Mesodermal cell (in vitro differentiated cells): Measurements from ENCODE around the gene SP6.

ENCODE experiments used
- H3K27ac ChIP-seq: 2 replicates; pipeline ENCODE4 v1.7.0; 2013; ENCODE audit warnings: mild to moderate bottlenecking, low read depth, low read length, moderate library complexity; ENCODE audit not compliant: severe bottlenecking
- H3K36me3 ChIP-seq: 2 replicates; pipeline ENCODE4 v1.7.1; 2013; ENCODE audit warnings: mild to moderate bottlenecking, low read length, moderate library complexity; ENCODE audit not compliant: control insufficient read depth, insufficient read depth
- H3K4me1 ChIP-seq: one replicate; pipeline ENCODE4 v1.7.1; 2013; ENCODE audit warnings: mild to moderate bottlenecking, low read length; ENCODE audit not compliant: insufficient read depth, control insufficient read depth, poor library complexity, severe bottlenecking
- H3K4me3 ChIP-seq: 2 replicates; pipeline ENCODE4 v1.7.0; 2013; ENCODE audit warnings: low read length, control low read depth, mild to moderate bottlenecking; ENCODE audit not compliant: insufficient read depth, poor library complexity, severe bottlenecking; ENCODE audit errors: extremely low read depth
- H3K9me3 ChIP-seq: 2 replicates; pipeline ENCODE4 v1.7.1; 2013; ENCODE audit warnings: mild to moderate bottlenecking, low read length, moderate library complexity; ENCODE audit not compliant: control insufficient read depth
- WGBS, 2 experiments: methylation state at CpG; one replicate each; pipeline ENCODE4 v1.1.5; 2013; ENCODE audit warnings: missing lambda C conversion rate in 2 of 2; ENCODE audit not compliant: insufficient coverage in 2 of 2; 5-methylcytosine and 5-hydroxymethylcytosine counted together

SP6 gene

DNA sequence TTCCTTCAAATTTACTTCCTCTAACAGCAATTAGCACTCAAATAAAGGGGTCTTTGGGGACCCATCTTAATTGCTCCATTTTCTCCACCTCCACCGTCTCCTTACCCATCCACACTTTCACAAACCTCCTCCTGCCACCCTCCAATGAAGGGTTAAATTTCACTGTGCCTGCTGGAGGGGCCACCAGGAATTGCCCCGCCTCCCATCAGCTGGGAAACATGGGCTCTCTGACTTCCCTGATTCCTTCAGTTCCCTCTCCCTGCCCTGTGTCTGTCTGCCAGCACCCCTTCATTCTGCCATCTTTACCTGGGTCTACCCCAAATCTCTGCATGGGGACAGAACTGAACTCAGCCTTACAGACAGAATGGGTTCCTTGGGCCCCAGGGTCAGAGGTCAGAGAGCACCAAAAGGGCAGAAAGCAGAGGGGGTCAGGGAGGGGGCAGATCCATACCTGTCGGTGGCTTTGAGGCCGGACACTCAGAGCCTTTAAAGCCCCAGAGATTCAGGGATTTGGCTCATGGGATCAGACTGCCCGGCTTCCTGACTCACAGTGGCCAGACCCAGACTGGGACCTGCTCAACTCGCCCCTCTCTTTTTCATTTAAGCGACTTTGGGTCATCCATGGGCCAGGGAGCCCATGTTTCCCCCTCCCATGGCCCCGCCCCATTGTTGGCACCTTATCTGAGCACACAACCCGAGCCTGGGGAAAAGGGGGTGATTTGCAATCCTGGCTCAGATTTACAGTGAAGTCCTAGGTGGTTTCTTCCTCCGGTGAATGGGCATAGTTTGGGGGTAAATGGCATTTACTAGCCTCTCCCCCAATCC is 27.5 kb upstream of the SP6 start:
- Histone ChIP-seq H3K36me3 (no peaks in the 10 kb centered on the region), H3K4me1 (peaks cover 46% of the 10 kb centered on the region), H3K27ac (peak overlapping the region; percentile 6), H3K4me3 (no peak overlapping the region), H3K9me3 (no peaks in the 10 kb centered on the region)
- 58 to 63% methylated on average over 5 to 6 of the region's 10 CpGs for WGBS, 2 experiments

DNA sequence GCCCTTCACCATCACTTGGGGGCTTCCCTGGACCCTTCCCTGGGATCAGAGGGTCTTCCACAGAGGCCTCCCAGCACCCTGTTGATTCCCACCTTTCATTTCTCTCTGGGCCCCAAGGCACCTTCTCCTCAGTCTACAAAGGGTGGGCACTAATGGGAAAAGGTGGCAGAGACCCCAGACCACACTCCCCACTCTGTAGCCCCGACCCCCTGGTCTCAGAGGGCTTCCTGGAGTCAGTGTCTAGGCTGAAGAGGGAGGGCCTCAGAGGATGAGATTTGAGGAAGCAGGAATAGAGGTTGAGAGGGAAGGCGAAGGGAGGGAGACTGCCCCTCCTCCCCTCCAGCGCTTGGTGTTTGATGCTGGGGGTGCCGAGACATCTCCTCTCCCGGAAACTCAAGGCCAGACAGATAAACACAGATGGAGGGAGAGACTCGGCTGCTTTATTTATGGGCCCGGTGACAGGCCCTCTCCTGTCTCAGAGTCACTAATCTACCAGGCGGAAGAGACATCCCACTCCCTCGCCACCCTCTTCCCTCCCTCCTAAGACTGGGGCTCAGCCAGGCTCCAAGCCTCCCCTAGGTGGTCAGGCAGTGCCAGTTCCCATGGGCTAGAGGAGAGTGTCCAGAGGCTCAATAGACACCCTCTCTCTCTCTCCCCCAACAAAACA is 26.5 kb upstream of the SP6 start:
- Histone ChIP-seq H3K36me3 (no peaks in the 10 kb centered on the region), H3K9me3 (no peaks in the 10 kb centered on the region), H3K4me3 (no peak overlapping the region), H3K27ac (peak overlapping the region; percentile 6), H3K4me1 (peaks cover 55% of the 10 kb centered on the region)
- WGBS, 2 experiments, result 67 to 75% methylated on average over 2 to 3 of the region's 9 CpGs

DNA sequence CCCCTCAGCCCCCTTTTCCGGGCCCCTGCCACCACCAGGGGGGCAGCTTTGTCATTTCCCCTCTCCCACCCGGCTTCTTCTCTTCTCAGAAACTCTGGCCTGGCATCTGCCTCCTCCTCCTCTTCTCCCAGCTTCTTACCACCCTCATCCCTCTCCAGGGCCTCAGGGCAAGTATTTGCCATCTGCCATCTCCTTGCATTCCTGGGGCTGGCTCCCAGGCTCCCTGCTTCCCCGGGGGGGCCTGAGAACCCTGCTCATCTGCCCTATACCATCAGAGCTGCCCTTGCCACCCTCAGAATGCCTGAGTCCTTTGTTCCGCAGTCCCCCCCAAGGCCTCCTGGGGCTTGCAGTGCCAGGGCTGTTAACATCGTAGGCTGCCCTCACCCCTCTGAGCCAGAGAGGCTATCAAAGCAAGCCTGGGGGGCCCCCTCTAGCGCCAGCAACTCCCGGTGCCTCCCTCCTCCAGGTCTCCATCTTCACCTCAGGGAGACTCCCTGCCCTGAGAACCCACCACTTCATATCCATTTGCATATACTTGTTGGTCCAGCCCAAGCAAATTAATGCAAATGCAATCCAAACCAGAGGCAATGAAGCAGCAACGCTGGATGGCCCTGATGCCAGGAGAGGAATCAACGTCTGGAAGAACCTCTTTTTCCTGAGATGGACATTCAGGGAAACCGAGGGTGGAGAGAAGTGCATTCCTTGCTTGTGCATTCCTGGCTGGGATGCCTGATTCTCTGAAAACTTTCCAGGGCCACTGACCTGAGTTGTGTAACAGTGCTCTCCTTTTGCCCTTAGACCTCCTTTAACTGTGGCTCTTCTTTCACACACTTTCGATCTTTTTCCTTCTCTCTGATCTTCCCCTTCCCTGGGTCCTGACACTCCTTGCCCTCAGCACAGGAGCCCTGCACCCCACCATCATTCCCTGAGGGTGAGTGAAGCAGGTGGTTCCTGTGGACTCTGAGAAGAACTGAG is 24.3 kb upstream of the SP6 start:
- WGBS, 2 experiments, result 52 to 53% methylated on average over 9 to 10 of the region's 11 CpGs
- Histone ChIP-seq H3K4me3 (no peak overlapping the region), H3K4me1 (peaks cover 60% of the 10 kb centered on the region), H3K36me3 (no peaks in the 10 kb centered on the region), H3K27ac (no peak overlapping the region), H3K9me3 (no peaks in the 10 kb centered on the region)

DNA sequence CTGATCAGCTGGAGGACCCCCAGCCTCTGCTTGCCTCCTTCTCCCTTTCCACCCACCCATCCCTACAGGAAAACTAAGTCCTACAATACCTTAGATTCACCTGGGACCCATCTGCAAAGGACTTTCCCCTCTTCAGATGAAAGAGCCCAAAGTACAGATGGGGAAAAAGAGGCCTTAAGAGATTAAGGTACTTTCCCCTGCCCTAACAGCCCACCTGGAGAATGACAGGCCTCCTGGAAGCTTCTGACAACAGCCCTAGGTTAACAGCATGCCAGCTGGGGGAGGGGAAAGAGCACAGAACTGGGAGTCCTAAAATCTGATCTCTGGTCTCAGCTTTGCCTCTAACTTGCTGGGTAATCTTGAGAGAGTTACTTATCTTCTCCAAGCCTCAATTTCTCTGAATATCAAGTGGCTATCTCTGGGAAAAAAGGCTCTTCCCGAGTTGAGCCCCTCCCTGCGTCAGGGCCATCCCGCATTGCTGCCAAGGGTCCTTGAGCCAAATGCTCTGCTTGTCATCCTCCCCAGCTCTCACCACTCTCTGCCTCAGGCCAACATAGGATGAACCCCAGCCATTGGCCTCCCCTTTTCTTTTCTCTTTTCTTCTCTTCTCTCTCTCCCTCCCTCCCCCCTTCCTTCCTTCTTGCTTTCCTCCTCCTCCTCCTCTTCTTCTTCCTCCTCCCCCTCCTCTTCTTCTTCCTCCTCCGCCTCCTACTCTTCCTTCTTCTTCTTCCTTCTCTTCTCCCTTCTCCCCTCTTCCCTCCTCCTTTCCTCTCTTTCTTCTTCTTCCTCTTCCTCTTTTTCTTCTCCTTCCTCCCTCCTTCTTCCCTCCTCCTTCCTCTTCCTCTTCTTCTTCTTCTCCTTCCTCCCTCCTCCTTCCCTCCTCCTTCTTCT is 22.5 kb upstream of the SP6 start:
- Histone ChIP-seq H3K4me1 (peaks cover 67% of the 10 kb centered on the region), H3K9me3 (no peaks in the 10 kb centered on the region), H3K27ac (no peak overlapping the region), H3K4me3 (no peak overlapping the region), H3K36me3 (no peaks in the 10 kb centered on the region)
- WGBS, 2 experiments, result 56 to 64% methylated on average over 4 of the region's 4 CpGs

DNA sequence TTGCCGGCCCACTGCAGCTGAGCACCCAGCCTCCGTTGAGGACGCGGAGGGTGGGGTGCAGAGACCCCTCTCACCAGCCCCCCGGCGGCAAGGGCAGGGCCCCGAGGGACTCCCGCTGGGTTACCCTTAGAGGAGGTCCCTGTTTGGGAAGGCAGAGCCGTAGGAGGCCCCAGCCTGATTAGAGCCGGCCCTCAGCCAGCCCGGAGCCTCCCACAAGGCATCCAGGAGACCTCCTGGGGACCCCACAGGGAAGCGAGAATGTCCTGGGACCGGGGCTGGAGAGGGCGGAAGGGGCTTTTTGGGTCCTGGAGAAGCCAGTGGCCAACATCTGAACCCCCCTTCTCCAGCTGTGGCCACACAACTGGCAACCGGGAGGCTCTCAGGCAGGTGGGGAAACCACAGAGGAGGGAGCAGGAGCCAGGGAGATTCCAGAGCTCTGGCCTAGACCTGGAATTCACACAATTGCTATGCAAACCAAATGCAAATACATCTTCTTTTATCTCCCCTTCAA is 21.7 kb upstream of the SP6 start:
- H3K27ac ChIP-seq, result no peak overlapping the region
- peak overlapping the region; percentile 3 for H3K4me3 ChIP-seq
- H3K4me1 ChIP-seq, result peaks cover 60% of the 10 kb centered on the region
- 9 to 11% methylated on average over 8 to 9 of the region's 15 CpGs for WGBS, 2 experiments
- H3K9me3 ChIP-seq, result no peaks in the 10 kb centered on the region
- no peaks in the 10 kb centered on the region for H3K36me3 ChIP-seq

DNA sequence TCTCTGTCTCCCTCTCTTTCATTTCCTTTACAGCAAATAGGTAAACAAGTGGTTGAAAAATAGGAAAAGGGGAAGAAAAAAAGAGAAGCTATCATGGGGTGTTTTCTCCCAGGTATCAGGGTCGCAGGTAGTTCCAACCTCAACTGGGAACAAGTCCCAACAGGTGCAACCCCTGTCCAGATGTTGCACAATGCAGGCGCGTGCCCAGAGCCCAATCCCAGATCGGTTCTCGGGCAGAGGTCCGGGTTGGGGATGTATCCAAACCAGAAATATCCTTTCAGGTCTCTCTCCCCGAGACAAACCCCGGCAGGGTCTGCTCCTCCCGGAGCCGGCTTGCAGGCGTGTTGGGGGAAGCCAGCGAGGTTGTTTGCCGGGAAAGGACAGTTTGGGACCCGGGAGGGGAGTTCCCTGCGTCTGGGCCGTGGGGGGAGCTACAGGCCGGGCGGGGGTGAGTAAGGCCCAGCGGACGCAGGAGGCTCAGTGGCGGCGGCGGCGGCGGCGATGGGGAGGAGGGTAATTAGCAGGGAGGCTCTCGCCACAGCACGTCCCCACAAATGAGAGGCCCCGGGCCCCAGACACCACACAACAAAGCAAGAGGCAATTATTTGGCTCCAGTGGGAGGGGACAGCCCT is 21.2 kb upstream of the SP6 start:
- Histone ChIP-seq H3K4me3 (peak overlapping the region; percentile 6), H3K4me1 (peaks cover 60% of the 10 kb centered on the region), H3K9me3 (no peaks in the 10 kb centered on the region), H3K27ac (no peak overlapping the region), H3K36me3 (no peaks in the 10 kb centered on the region)
- 12 to 40% methylated on average over 5 to 6 of the region's 29 CpGs for WGBS, 2 experiments

DNA sequence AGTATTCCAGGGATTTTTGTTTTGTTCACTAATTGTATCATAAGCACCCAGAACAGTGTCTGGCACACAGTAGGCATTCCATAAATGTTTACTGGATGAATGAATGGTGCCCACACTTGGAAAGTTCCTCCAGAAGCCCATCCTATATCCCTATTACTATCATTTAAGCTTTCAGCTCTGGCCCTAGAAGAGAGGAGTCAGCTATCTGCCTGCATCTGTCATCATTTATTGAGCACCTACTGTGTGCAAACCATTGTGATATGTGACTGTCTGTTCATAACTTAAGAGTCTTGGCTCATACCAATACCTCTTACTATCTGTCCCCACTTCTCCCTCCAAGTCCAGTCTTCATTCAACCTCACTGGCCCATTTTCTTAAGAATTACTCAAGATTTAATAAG is 20.1 kb upstream of the SP6 start:
- H3K27ac ChIP-seq, result no peak overlapping the region
- H3K9me3 ChIP-seq, result no peaks in the 10 kb centered on the region
- H3K4me1 ChIP-seq, result peaks cover 62% of the 10 kb centered on the region
- H3K36me3 ChIP-seq, result no peaks in the 10 kb centered on the region
- no peak overlapping the region for H3K4me3 ChIP-seq

DNA sequence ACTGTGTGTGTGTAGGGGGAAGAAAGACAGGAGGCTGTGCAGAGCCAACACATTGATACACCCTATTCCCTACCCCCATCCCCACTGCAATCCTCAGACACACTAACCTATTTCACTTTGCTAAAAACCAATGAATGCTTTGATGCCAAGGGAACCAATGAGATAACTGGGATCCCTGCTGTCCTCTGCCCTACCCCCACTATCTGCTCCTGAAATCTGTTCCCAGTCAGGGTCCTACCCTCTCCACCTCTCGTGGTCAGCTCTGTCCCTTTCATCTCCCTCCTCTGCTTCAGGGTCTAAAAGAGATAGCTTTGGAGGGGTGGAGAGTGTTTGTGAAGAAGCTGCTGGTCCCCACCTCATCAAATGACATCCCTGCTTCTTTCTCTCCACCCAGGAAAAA is 19.1 kb upstream of the SP6 start:
- Histone ChIP-seq H3K36me3 (no peaks in the 10 kb centered on the region), H3K27ac (peak overlapping the region; percentile 29), H3K9me3 (no peaks in the 10 kb centered on the region), H3K4me3 (no peak overlapping the region), H3K4me1 (peaks cover 53% of the 10 kb centered on the region)
- WGBS, 2 experiments, result no CpG with 5 or more reads among the region's 1 CpG

DNA sequence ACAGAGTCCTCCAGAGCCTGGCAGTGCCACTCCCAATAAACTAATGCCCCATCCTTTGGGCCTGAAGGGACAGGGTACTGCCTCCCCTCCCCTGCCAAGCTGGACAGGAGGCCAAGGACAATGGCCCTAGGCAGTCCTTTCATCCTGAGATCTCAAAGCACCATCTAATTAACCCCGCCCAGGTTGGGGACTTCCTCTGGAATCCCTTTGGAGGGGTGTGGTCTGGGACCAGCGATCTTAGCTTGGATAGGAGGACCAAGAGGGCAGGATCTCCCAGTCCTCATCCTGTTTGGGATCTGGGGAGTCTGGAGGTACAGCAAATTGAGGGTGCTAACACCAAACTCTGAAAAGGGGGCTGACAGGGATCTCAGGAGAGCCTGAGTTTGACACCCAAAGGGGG is 18.2 kb upstream of the SP6 start:
- Histone ChIP-seq H3K27ac (no peak overlapping the region), H3K4me1 (peaks cover 47% of the 10 kb centered on the region), H3K36me3 (no peaks in the 10 kb centered on the region), H3K4me3 (no peak overlapping the region), H3K9me3 (no peaks in the 10 kb centered on the region)
- 33% methylated on average over 2 of the region's 2 CpGs; no CpG with 5 or more reads in 1 of the 2 experiments for WGBS, 2 experiments
